CD8-positive, alpha-beta memory T cell (primary cell): ENCODE data around the gene UNC45B. TPM values are rescaled to one million over a fixed set of nuclear protein-coding genes. Genes with fewer than 3 reads are reported as not detected.
"Not testable (repeated sequence)": the region's sequence is repeated elsewhere in the genome, so short reads cannot be mapped to it uniquely, and the experiment has no call there.

Experiments used
- CTCF ChIA-PET: fragments of 350-600 bp; sonication (Branson Sonifier 250); formaldehyde crosslinking; loops from one replicate; lab custom pipeline; 2021; ENCODE audit warnings: antibody characterized with exemption; lab: Charles Lee
- POLR2A ChIA-PET: fragments of 350-600 bp; sonication (Branson Sonifier 250); formaldehyde crosslinking; loops from one replicate; lab custom pipeline; 2021; ENCODE audit warnings: antibody characterized with exemption; lab: Charles Lee
- DNase-seq, 5 donors: peaks; one replicate each; pipeline versions ENCODE4 v3.0.0 to v3.0.0-alpha.2; 2020 to 2022; ENCODE audit warnings: mixed read lengths in 1 of 5
- H3K27ac ChIP-seq: one replicate; pipeline ENCODE4 v1.7.0; 2013; ENCODE audit warnings: low read depth, mild to moderate bottlenecking, low read length, moderate library complexity
- H3K27me3 ChIP-seq: 2 replicates; pipeline ENCODE4 v1.7.0; 2013; ENCODE audit warnings: low read length, mild to moderate bottlenecking; ENCODE audit not compliant: insufficient read depth, poor library complexity, severe bottlenecking
- H3K36me3 ChIP-seq: 2 replicates; pipeline ENCODE4 v1.7.0; 2013; ENCODE audit warnings: mild to moderate bottlenecking, low read length, moderate library complexity; ENCODE audit not compliant: insufficient read depth
- H3K4me1 ChIP-seq: 2 replicates; pipeline ENCODE4 v1.7.0; 2013; ENCODE audit warnings: mild to moderate bottlenecking, low read length, moderate library complexity; ENCODE audit not compliant: insufficient read depth
- H3K4me3 ChIP-seq: 2 replicates; pipeline ENCODE4 v1.7.0; 2013; ENCODE audit warnings: mild to moderate bottlenecking, low read length
- H3K9me3 ChIP-seq: 2 replicates; pipeline ENCODE4 v1.7.0; 2013; ENCODE audit warnings: mild to moderate bottlenecking, low read length
- H3K27ac Mint-ChIP-seq, 8 donors: one replicate each; pipeline ENCODE4 v1.8.0; 2020 to 2021; ENCODE audit warnings: mixed read lengths in 8 of 8, mild to moderate bottlenecking in 6 of 8, inconsistent platforms in 3 of 8, moderate library complexity in 3 of 8
- H3K27me3 Mint-ChIP-seq, 2 donors: one replicate each; pipeline ENCODE4 v1.8.0; 2020 to 2021; ENCODE audit warnings: mixed read lengths in 2 of 2, mild to moderate bottlenecking in 1 of 2, moderate library complexity in 1 of 2
- H3K36me3 Mint-ChIP-seq, 3 donors: one replicate each; pipeline ENCODE4 v1.8.0; 2020 to 2021; ENCODE audit warnings: mixed read lengths in 3 of 3, inconsistent platforms in 1 of 3, mild to moderate bottlenecking in 1 of 3
- H3K4me1 Mint-ChIP-seq, 3 donors: one replicate each; pipeline ENCODE4 v1.8.0; 2020 to 2021; ENCODE audit warnings: mixed read lengths in 3 of 3, inconsistent platforms in 1 of 3, mild to moderate bottlenecking in 1 of 3
- H3K4me3 Mint-ChIP-seq, 7 donors: one replicate each; pipeline ENCODE4 v1.8.0; 2020 to 2021; ENCODE audit warnings: mixed read lengths in 7 of 7, mild to moderate bottlenecking in 6 of 7, moderate library complexity in 4 of 7, inconsistent platforms in 2 of 7
- H3K9me3 Mint-ChIP-seq, 5 donors: one replicate each; pipeline ENCODE4 v1.8.0; 2020 to 2022; ENCODE audit warnings: mixed read lengths in 5 of 5, mild to moderate bottlenecking in 3 of 5, moderate library complexity in 2 of 5, inconsistent platforms in 1 of 5
- polyA plus RNA-seq: library from polyadenylated mRNA; unstranded; fragments of 300-500 nt; fragmentation: Illumina TruSeq; gene quantifications from one replicate; pipeline ENCODE4 v1.2.3, GENCODE V29; 2021
- total RNA-seq, 2 experiments: library from RNA; stranded (reverse); gene quantifications; one replicate each; pipeline ENCODE4 v1.2.3, GENCODE V29; 2021

UNC45B gene
- total and polyA plus RNA-seq, 3 experiments from 2014 or later, result 0.43 TPM; not detected in 2

- H3K36me3 ChIP-seq, H3K36me3 Mint-ChIP-seq, H3K27me3 ChIP-seq, DNase-seq, H3K9me3 ChIP-seq, H3K27ac ChIP-seq, POLR2A ChIA-PET, H3K9me3 Mint-ChIP-seq, H3K4me3 ChIP-seq, H3K27me3 Mint-ChIP-seq: not testable (repeated sequence)
- CTCF ChIA-PET, result interaction anchor here (0.9 to 1.6 kb wide), 6 partner anchors 42 to 575 kb away, joined by 3 to 6 read pairs (median 4); no protein-coding TSS in a partner anchor
- peak overlapping the region; percentile 53 to 96 (median 77) for H3K27ac Mint-ChIP-seq
- H3K4me3 Mint-ChIP-seq, result peak overlapping the region in 5 of 7 donors; percentile 11 to 73 (median 19)
- peaks cover 52 to 60% (median 54%) of the 10 kb centered on the region in 3 donors for H3K4me1 Mint-ChIP-seq
- peaks cover 50% of the 10 kb centered on the region for H3K4me1 ChIP-seq
Observed at GRCh38 chr17:35172321-35172720, 24.7 kb downstream of the UNC45B start.

- H3K4me3 Mint-ChIP-seq, result no peak overlapping the region
- no peak for DNase-seq
- peaks cover 0 to 3% (median 1%) of the 10 kb centered on the region in 3 donors for H3K36me3 Mint-ChIP-seq
- Histone ChIP-seq H3K27ac (no peak overlapping the region), H3K36me3 (no peaks in the 10 kb centered on the region), H3K4me3 (no peak overlapping the region), H3K27me3 (no peaks in the 10 kb centered on the region), H3K4me1 (peaks cover 59% of the 10 kb centered on the region), H3K9me3 (no peaks in the 10 kb centered on the region)
- peaks cover 0 to 6% of the 10 kb centered on the region in 2 donors for H3K27me3 Mint-ChIP-seq
- ChIA-PET POLR2A (interaction anchor here (0.6 to 1.5 kb wide), 3 partner anchors 39 to 88 kb away, joined by 3 to 6 read pairs (median 3); no protein-coding TSS in a partner anchor), CTCF (interaction anchor here (0.7 to 1.6 kb wide), 5 partner anchors 9 to 630 kb away, joined by 3 to 5 read pairs (median 3); no protein-coding TSS in a partner anchor)
- peak overlapping the region; percentile 18 to 94 (median 74) for H3K27ac Mint-ChIP-seq
- peaks cover 70 to 84% (median 74%) of the 10 kb centered on the region in 3 donors for H3K4me1 Mint-ChIP-seq
- H3K9me3 Mint-ChIP-seq, result peaks cover 0 to 3% (median 0%) of the 10 kb centered on the region in 5 donors
Observed at GRCh38 chr17:35174835-35175334, 27.3 kb downstream of the UNC45B start.

- Mint-ChIP-seq H3K4me3 (peak overlapping the region in 2 of 7 donors; percentile 34 to 51), H3K9me3 (peaks cover 0 to 3% (median 0%) of the 10 kb centered on the region in 5 donors), H3K36me3 (peaks cover 0 to 3% (median 1%) of the 10 kb centered on the region in 3 donors), H3K27me3 (peaks cover 0 to 6% of the 10 kb centered on the region in 2 donors), H3K27ac (peak overlapping the region; percentile 9 to 97 (median 93)), H3K4me1 (peaks cover 74 to 93% (median 75%) of the 10 kb centered on the region in 3 donors)
- Histone ChIP-seq H3K9me3 (no peaks in the 10 kb centered on the region), H3K36me3 (no peaks in the 10 kb centered on the region), H3K27me3 (no peaks in the 10 kb centered on the region), H3K27ac (no peak overlapping the region), H3K4me3 (no peak overlapping the region), H3K4me1 (peaks cover 64% of the 10 kb centered on the region)
- CTCF ChIA-PET, result interaction anchor here (0.7 to 3.8 kb wide), 6 partner anchors 8 to 629 kb away, joined by 3 to 12 read pairs (median 3); partner anchors contain the start of gene SLFN5
- no peak for DNase-seq
- POLR2A ChIA-PET, result interaction anchor here (0.8 to 1.5 kb wide), 2 partner anchors 38 to 67 kb away, joined by 3 read pairs; partner anchors contain the start of gene SLFN5
Observed at GRCh38 chr17:35175638-35176415, 28.2 kb downstream of the UNC45B start.

- CTCF ChIA-PET, result interaction anchor here (1.4 to 3.8 kb wide), 2 partner anchors 36 to 59 kb away, joined by 3 to 12 read pairs; no protein-coding TSS in a partner anchor
Observed at GRCh38 chr17:35176897-35177296, 29.3 kb downstream of the UNC45B start.

GRCh38 chr17:35179379-35179778 is 31.8 kb downstream of the UNC45B start:
- H3K4me3 ChIP-seq, H3K4me3 Mint-ChIP-seq, H3K27me3 ChIP-seq, DNase-seq, H3K9me3 Mint-ChIP-seq, H3K36me3 Mint-ChIP-seq, H3K27ac ChIP-seq, H3K9me3 ChIP-seq, H3K36me3 ChIP-seq, H3K27me3 Mint-ChIP-seq: not testable (repeated sequence)
- ChIA-PET CTCF (interaction anchor here (3.8 kb wide), 1 partner anchor 34 kb away, joined by 12 read pairs; no protein-coding TSS in a partner anchor), POLR2A (interaction anchor here (0.6 kb wide), 1 partner anchor 432 kb away, joined by 3 read pairs; no protein-coding TSS in a partner anchor)
- H3K4me1 Mint-ChIP-seq, result peaks cover 60 to 92% (median 69%) of the 10 kb centered on the region in 3 donors
- peaks cover 48% of the 10 kb centered on the region for H3K4me1 ChIP-seq
- H3K27ac Mint-ChIP-seq, result peak overlapping the region in 4 of 8 donors; percentile 56 to 85 (median 68)

More at GRCh38 chr17:35176897-35177296, 29.3 kb downstream of the UNC45B start:
- Mint-ChIP-seq H3K9me3 (peaks cover 0 to 3% (median 0%) of the 10 kb centered on the region in 5 donors), H3K27ac (peak overlapping the region; percentile 91 to 97 (median 94)), H3K36me3 (peaks cover 0 to 3% (median 1%) of the 10 kb centered on the region in 3 donors), H3K4me1 (peaks cover 66 to 92% (median 66%) of the 10 kb centered on the region in 3 donors), H3K4me3 (peak overlapping the region in 6 of 7 donors; percentile 6 to 79 (median 70)), H3K27me3 (peaks cover 0 to 6% of the 10 kb centered on the region in 2 donors)
- Histone ChIP-seq H3K27ac (no peak overlapping the region), H3K4me3 (no peak overlapping the region), H3K4me1 (peaks cover 55% of the 10 kb centered on the region), H3K36me3 (no peaks in the 10 kb centered on the region), H3K27me3 (no peaks in the 10 kb centered on the region), H3K9me3 (no peaks in the 10 kb centered on the region)
- POLR2A ChIA-PET, result interaction anchor here (0.6 kb wide), 1 partner anchor 66 kb away, joined by 3 read pairs; the partner anchor contains the start of gene SLFN5
- DNase-seq, result no peak

- Mint-ChIP-seq H3K4me3 (no peak overlapping the region), H3K36me3 (no peaks in the 10 kb centered on the region), H3K9me3 (no peaks in the 10 kb centered on the region), H3K27me3 (no peaks in the 10 kb centered on the region), H3K4me1 (peaks cover 45 to 89% (median 59%) of the 10 kb centered on the region in 3 donors), H3K27ac (peak overlapping the region in 2 of 8 donors; percentile 19 to 44)
- no peak for DNase-seq
- Histone ChIP-seq H3K36me3 (no peaks in the 10 kb centered on the region), H3K4me1 (peaks cover 29% of the 10 kb centered on the region), H3K27ac (no peak overlapping the region), H3K27me3 (no peaks in the 10 kb centered on the region), H3K9me3 (no peaks in the 10 kb centered on the region), H3K4me3 (no peak overlapping the region)
- POLR2A ChIA-PET, result interaction anchor here (0.5 kb wide), 1 partner anchor 12 kb away, joined by 4 read pairs; no protein-coding TSS in a partner anchor
- CTCF ChIA-PET, result interaction anchor here (1.4 to 1.6 kb wide), 2 partner anchors 13 to 30 kb away, joined by 3 to 4 read pairs; no protein-coding TSS in a partner anchor
Observed at GRCh38 chr17:35183332-35183731, 35.7 kb downstream of the UNC45B start.

GRCh38 chr17:35184274-35184673 is 36.7 kb downstream of the UNC45B start:
- CTCF ChIA-PET, result interaction anchor here (1.1 to 1.6 kb wide), 2 partner anchors 9 to 12 kb away, joined by 3 read pairs; no protein-coding TSS in a partner anchor
- Mint-ChIP-seq H3K4me1 (peaks cover 46 to 91% (median 59%) of the 10 kb centered on the region in 3 donors), H3K4me3 (peak overlapping the region in 1 of 7 donors; percentile 24), H3K27me3 (no peaks in the 10 kb centered on the region), H3K9me3 (no peaks in the 10 kb centered on the region), H3K36me3 (no peaks in the 10 kb centered on the region), H3K27ac (peak overlapping the region in 2 of 8 donors; percentile 18 to 78)
- H3K36me3 ChIP-seq, result no peaks in the 10 kb centered on the region
- no peak overlapping the region for H3K27ac ChIP-seq
- DNase-seq, result no peak
- H3K27me3 ChIP-seq, result no peaks in the 10 kb centered on the region
- POLR2A ChIA-PET, result no interaction called here
- H3K9me3 ChIP-seq, result no peaks in the 10 kb centered on the region
- no peak overlapping the region for H3K4me3 ChIP-seq
- H3K4me1 ChIP-seq, result peaks cover 38% of the 10 kb centered on the region
